BE2C (cell line): Measurements from ENCODE around the gene WASL.

ENCODE experiments used
- DNase-seq: peaks from one replicate; pipeline ENCODE4 v3.0.0-alpha.2; 2020
- H3K27me3 ChIP-seq: fragments of 250-450 bp; sonication (Bioruptor Pico); 2 replicates; pipeline ENCODE4 v1.5.1; 2020; ENCODE audit warnings: mild to moderate bottlenecking
- H3K36me3 ChIP-seq: fragments of 250-450 bp; sonication (Bioruptor Pico); 2 replicates; pipeline ENCODE4 v1.5.1; 2020; ENCODE audit warnings: mild to moderate bottlenecking
- H3K4me1 ChIP-seq: fragments of 250-450 bp; sonication (Bioruptor Pico); 2 replicates; pipeline ENCODE4 v1.5.1; 2020
- H3K4me3 ChIP-seq: 2 replicates; pipeline ENCODE4 v1.5.1; 2011; ENCODE audit warnings: low read depth, low read length
- H3K9me3 ChIP-seq: fragments of 250-450 bp; sonication (Bioruptor Pico); 2 replicates; pipeline ENCODE4 v1.5.1; 2020
- CTCF ChIP-seq: IDR thresholded peaks from 2 replicates; pipeline ENCODE4 v1.5.1; 2012; ENCODE audit warnings: mild to moderate bottlenecking, low read depth, low read length

WASL gene

GRCh38 chr7:123715198-123715597 lies 33.6 kb downstream of the WASL start:
- no peak for TF ChIP-seq CTCF

DNA sequence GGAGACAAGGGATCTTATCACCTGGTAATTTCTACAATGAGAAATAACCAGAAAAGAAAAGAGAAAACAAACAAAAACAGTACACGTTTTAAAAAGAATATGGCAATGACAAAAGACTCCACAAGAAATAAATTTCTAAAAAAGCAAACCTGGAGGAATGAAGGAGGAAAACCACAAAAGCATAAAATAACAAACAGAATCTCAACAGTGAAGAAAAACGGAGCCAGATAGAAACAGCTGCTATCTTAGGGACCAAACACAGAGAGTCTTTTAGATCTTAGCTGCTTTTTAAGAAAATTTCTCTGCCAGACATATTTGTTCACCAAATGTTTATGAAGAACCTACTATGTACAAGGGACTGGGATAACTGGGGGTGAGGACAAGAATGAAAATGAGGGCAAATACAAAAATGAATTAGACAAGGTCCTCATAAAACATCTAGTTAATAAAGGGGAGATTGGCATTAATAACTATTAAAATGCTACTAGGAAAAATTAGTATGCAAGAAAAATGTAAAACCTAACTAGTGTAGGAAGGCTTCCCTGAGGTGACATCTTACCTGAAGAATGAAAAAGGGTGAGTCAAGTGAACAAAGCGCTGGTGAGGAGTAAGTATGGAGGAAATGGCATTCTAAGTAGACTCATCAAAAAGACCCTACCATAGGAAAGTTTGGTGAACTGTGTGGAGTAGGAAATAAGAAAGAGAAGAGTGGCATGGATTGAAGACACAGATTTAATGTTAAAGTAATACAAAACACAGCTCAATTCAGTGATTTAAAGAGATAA lies 34.3 kb downstream of the WASL start:
- no peaks in the 10 kb centered on the region for H3K27me3 ChIP-seq
- no peak for TF ChIP-seq CTCF
- H3K4me3 ChIP-seq: no peak overlapping the region
- no peak for DNase-seq
- H3K36me3 ChIP-seq: no peaks in the 10 kb centered on the region
- no peaks in the 10 kb centered on the region for H3K9me3 ChIP-seq
- H3K4me1 ChIP-seq: peaks cover 5% of the 10 kb centered on the region; the same call in 1 of the 2 replicates

More at GRCh38 chr7:123715198-123715597, 33.6 kb downstream of the WASL start:
- no peak overlapping the region for H3K4me3 ChIP-seq
- H3K36me3 ChIP-seq: no peaks in the 10 kb centered on the region
- no peak for DNase-seq
- H3K4me1 ChIP-seq: peaks cover 5% of the 10 kb centered on the region; the same call in 1 of the 2 replicates
- H3K27me3 ChIP-seq: no peaks in the 10 kb centered on the region
- no peaks in the 10 kb centered on the region for H3K9me3 ChIP-seq

DNA sequence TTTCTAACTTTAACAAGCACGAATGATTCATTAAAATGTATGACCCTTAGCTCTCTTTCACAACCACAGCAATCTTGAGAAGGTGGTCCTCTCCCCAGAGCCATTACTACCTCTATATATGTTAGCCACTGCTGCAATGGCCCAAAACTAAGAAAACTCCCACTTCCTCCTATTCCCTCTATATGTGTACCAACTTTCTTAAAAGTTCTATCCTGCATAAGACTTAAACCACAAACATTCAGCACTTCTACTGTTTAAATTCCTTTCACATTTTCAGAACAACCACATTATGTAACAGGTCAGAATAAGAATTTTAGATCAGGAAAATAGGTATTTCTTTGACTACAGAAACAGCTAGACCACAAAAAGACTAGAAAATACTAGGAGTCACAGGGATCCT lies 36.2 kb downstream of the WASL start:
- no peak for DNase-seq
- no peak overlapping the region for H3K4me3 ChIP-seq
- no peak for TF ChIP-seq CTCF
- peaks cover 5% of the 10 kb centered on the region; the same call in 1 of the 2 replicates for H3K4me1 ChIP-seq
- no peaks in the 10 kb centered on the region for H3K27me3 ChIP-seq
- H3K9me3 ChIP-seq: no peaks in the 10 kb centered on the region
- H3K36me3 ChIP-seq: peaks cover 6% of the 10 kb centered on the region; the same call in 1 of the 2 replicates

DNA sequence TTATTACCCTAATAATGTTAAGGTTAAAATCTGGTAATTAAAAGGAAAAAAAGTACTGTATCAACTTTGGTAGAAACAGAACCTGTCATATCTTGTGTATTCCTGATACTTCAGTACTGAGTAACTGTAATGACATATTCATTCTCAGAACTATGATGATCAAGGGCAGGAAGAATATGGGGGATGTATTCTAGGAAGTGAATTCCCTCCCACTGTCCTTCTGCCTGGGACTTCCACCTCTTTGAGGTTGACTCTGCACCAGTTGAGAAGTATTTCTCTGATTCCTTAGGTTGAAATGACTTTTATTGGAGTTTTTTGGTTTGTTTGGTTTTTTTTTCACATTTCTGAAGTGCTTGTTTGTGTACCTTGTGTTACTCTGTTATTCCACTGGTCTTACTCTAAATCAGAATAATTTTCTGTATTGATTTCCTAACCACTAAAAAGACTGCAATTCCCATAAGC lies 36.9 kb downstream of the WASL start:
- DNase-seq: no peak
- H3K4me3 ChIP-seq: no peak overlapping the region
- H3K4me1 ChIP-seq: peaks cover 5% of the 10 kb centered on the region; the same call in 1 of the 2 replicates
- H3K27me3 ChIP-seq: no peaks in the 10 kb centered on the region
- TF ChIP-seq CTCF: no peak
- H3K36me3 ChIP-seq: peaks cover 8% of the 10 kb centered on the region; the same call in 1 of the 2 replicates
- H3K9me3 ChIP-seq: no peaks in the 10 kb centered on the region

DNA sequence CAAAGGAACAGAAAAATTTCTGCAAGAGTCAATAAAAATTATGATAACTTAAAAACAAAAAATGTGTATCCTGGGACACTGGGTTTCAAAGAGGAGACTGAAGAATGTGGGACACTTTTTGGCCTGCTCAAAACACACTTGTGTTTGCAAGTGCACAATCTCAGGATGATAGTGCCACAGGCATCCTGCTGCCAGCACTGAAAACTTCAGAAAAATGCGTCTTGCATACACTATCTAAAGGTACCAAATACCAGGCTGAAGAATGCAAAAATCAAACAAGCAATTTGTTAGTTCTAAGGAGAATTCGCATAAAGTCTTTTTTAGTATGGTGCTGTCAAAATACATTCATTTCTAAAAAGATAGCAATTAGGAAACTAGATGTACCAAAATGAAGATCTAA lies 38.1 kb downstream of the WASL start:
- H3K9me3 ChIP-seq: no peaks in the 10 kb centered on the region
- peaks cover 5% of the 10 kb centered on the region; the same call in 1 of the 2 replicates for H3K4me1 ChIP-seq

More for the DNA sequence above, 38.1 kb downstream of the WASL start:
- no peak for TF ChIP-seq CTCF
- no peak overlapping the region for H3K4me3 ChIP-seq
- no peaks in the 10 kb centered on the region for H3K27me3 ChIP-seq
- H3K36me3 ChIP-seq: peaks cover 17% of the 10 kb centered on the region
- DNase-seq: no peak
